IMR-90 (cell line): ENCODE measurements around the gene CXCR3. TPM values are rescaled to one million over a fixed set of nuclear protein-coding genes. Genes with fewer than 3 reads are reported as not detected.
"Not testable (repeated sequence)": the region's sequence is repeated elsewhere in the genome, so short reads cannot be mapped to it uniquely, and the experiment has no call there.

Experiments
- ATAC-seq: fragments of 200-7000 bp; cut with Tn5 transposase; 2 replicates; pipeline ENCODE4 v1.9.1; 2020; ENCODE audit warnings: low read depth, mild to moderate bottlenecking, moderate library complexity
- BruUV-seq: library from RNA; stranded (reverse); fragments of 400-500 nt; replicated peaks from 2 replicates; lab custom pipeline; 2021; lab: Mats Ljungman, UMichigan
- CTCF ChIA-PET: fragments of 300-600 bp; formaldehyde crosslinking; extraction: SDS; loops from one replicate; lab custom pipeline; 2021; ENCODE audit warnings: antibody characterized with exemption; lab: Yijun Ruan, JAX
- POLR2A ChIA-PET: fragments of 300-600 bp; sonication (Branson Sonifier 250); formaldehyde crosslinking; loops from one replicate; lab custom pipeline; 2022; ENCODE audit warnings: antibody characterized with exemption; ENCODE audit not compliant: unreplicated experiment; lab: Charles Lee
- DNase-seq: peaks from one replicate; pipeline ENCODE4 v3.0.0; 2013
- H2AFZ ChIP-seq: replicated peaks from 2 replicates; pipeline ENCODE3; 2013; ENCODE audit warnings: low read length, mild to moderate bottlenecking; ENCODE audit not compliant: poor library complexity
- H2AK5ac ChIP-seq: 2 replicates; pipeline ENCODE4 v1.6.1; 2013; ENCODE audit warnings: low read depth, low read length, inconsistent platforms
- H2AK9ac ChIP-seq: replicated peaks from 2 replicates; pipeline ENCODE3; 2013; ENCODE audit warnings: mild to moderate bottlenecking, low read depth, low read length, moderate library complexity; ENCODE audit not compliant: poor library complexity
- H2BK120ac ChIP-seq: 2 replicates; pipeline ENCODE4 v1.6.1; 2013; ENCODE audit warnings: low read depth, low read length, inconsistent platforms
- H2BK15ac ChIP-seq: 3 replicates; pipeline ENCODE4 v1.6.1; 2013; ENCODE audit warnings: low read depth, low read length, inconsistent platforms
- H2BK20ac ChIP-seq: 2 replicates; pipeline ENCODE4 v1.6.1; 2013; ENCODE audit warnings: low read depth, mild to moderate bottlenecking, inconsistent platforms, low read length, moderate library complexity
- H2BK5ac ChIP-seq: 2 replicates; pipeline ENCODE4 v1.6.1; 2013; ENCODE audit warnings: mild to moderate bottlenecking, low read depth, low read length, inconsistent platforms; ENCODE audit not compliant: poor library complexity, severe bottlenecking
- H3K14ac ChIP-seq: replicated peaks from 2 replicates; pipeline ENCODE4 v1.6.1; 2013; ENCODE audit warnings: low read depth, low read length, inconsistent platforms
- H3K18ac ChIP-seq: 2 replicates; pipeline ENCODE4 v1.6.1; 2013; ENCODE audit warnings: low read depth, low read length, control low read depth
- H3K23ac ChIP-seq: 2 replicates; pipeline ENCODE4 v1.6.1; 2013; ENCODE audit warnings: low read depth, low read length, inconsistent platforms
- H3K27ac ChIP-seq: 2 replicates; pipeline ENCODE4 v1.5.1; 2013; ENCODE audit warnings: mild to moderate bottlenecking, control low read depth, low read length; ENCODE audit not compliant: insufficient read depth
- H3K27me3 ChIP-seq: 2 replicates; pipeline ENCODE4 v1.6.1; 2013; ENCODE audit warnings: low read length; ENCODE audit not compliant: control insufficient read depth, insufficient read depth
- H3K36me3 ChIP-seq: 2 replicates; pipeline ENCODE4 v1.6.1; 2013; ENCODE audit warnings: low read length, mixed read lengths; ENCODE audit not compliant: control insufficient read depth, insufficient read depth
- H3K4ac ChIP-seq: 2 replicates; pipeline ENCODE4 v1.6.1; 2013; ENCODE audit warnings: low read depth, low read length, inconsistent platforms
- H3K4me1 ChIP-seq: 2 replicates; pipeline ENCODE4 v1.6.1; 2013; ENCODE audit warnings: low read length, mixed read lengths; ENCODE audit not compliant: control insufficient read depth, insufficient read depth
- H3K4me2 ChIP-seq: 2 replicates; pipeline ENCODE4 v1.6.1; 2013; ENCODE audit warnings: low read depth, mild to moderate bottlenecking, control low read depth, low read length, moderate library complexity
- H3K4me3 ChIP-seq: 2 replicates; pipeline ENCODE4 v1.5.1; 2013; ENCODE audit warnings: low read depth, mild to moderate bottlenecking, control low read depth, low read length, moderate library complexity; ENCODE audit not compliant: insufficient read depth
- H3K56ac ChIP-seq: 2 replicates; pipeline ENCODE4 v1.6.1; 2013; ENCODE audit warnings: low read length, inconsistent platforms; ENCODE audit not compliant: insufficient read depth; ENCODE audit errors: extremely low read depth
- H3K79me1 ChIP-seq, 2 experiments: 2 replicates each; pipeline ENCODE4 v1.6.1; 2013; ENCODE audit warnings: low read length in 2 of 2, inconsistent platforms in 1 of 2, low read depth in 1 of 2
- H3K9ac ChIP-seq: 2 replicates; pipeline ENCODE4 v1.6.1; 2013; ENCODE audit warnings: low read depth, low read length, control low read depth
- H3K9me1 ChIP-seq: 2 replicates; pipeline ENCODE4 v1.6.1; 2013; ENCODE audit warnings: low read length, inconsistent platforms; ENCODE audit not compliant: insufficient read depth
- H3K9me3 ChIP-seq: 2 replicates; pipeline ENCODE4 v1.6.1; 2013; ENCODE audit warnings: low read length; ENCODE audit not compliant: control insufficient read depth, insufficient read depth
- H4K20me1 ChIP-seq: 2 replicates; pipeline ENCODE4 v1.6.1; 2013; ENCODE audit warnings: low read length, inconsistent platforms; ENCODE audit not compliant: insufficient read depth
- H4K5ac ChIP-seq: 2 replicates; pipeline ENCODE4 v1.6.1; 2013; ENCODE audit warnings: mild to moderate bottlenecking, low read depth, low read length, control low read depth
- H4K8ac ChIP-seq, 2 experiments: 2 replicates each; pipeline ENCODE4 v1.6.1; 2013; ENCODE audit warnings: low read depth in 2 of 2, low read length in 2 of 2, control low read depth in 1 of 2, inconsistent platforms in 1 of 2
- H4K91ac ChIP-seq: 2 replicates; pipeline ENCODE4 v1.6.1; 2013; ENCODE audit warnings: low read depth, low read length, inconsistent platforms; ENCODE audit not compliant: insufficient read depth
- WGBS, 2 experiments: methylation state at CpG; one replicate each; pipeline versions ENCODE4 v1.1.5 to v1.1.7; 2013; ENCODE audit warnings: missing lambda C conversion rate in 2 of 2; ENCODE audit not compliant: insufficient read length in 1 of 2; ENCODE audit errors: extremely low coverage in 2 of 2; 5-methylcytosine and 5-hydroxymethylcytosine counted together
- dilution Hi-C: fragments of 300-500 bp; cut with HindIII; formaldehyde crosslinking; loops from one replicate; pipeline ENCODE4 v1.14.3; 2018; ENCODE audit warnings: low sequenced_read_pairs; ENCODE audit not compliant: unreplicated experiment
- in situ Hi-C: fragments of 300-500 bp; cut with MboI; formaldehyde crosslinking; loops from 3 replicates; pipeline ENCODE4 v1.14.3; 2019; ENCODE audit warnings: low sequenced_read_pairs, inconsistent platforms, mixed read lengths
- intact Hi-C: fragments of 100-400 bp; cut with micrococcal nuclease; formaldehyde crosslinking; loops from 2 replicates; pipeline ENCODE4 v1.10.0; 2022
- polyA plus RNA-seq, 3 experiments: library from polyadenylated mRNA; depleted of rRNA; stranded (reverse); fragments of >200 nt; gene quantifications; 2 replicates each; pipeline ENCODE4 v1.2.3, GENCODE V29; 2012; ENCODE audit warnings: low replicate concordance in 1 of 3
- total RNA-seq: library from RNA; depleted of rRNA; stranded (reverse); fragments of >200 nt; gene quantifications from 2 replicates; pipeline ENCODE4 v1.2.3, GENCODE V29; 2012

The CXCR3 gene
- total and polyA plus RNA-seq, 2 of the 4 experiments (the other 2 are of a cell fraction), result not detected

DNA sequence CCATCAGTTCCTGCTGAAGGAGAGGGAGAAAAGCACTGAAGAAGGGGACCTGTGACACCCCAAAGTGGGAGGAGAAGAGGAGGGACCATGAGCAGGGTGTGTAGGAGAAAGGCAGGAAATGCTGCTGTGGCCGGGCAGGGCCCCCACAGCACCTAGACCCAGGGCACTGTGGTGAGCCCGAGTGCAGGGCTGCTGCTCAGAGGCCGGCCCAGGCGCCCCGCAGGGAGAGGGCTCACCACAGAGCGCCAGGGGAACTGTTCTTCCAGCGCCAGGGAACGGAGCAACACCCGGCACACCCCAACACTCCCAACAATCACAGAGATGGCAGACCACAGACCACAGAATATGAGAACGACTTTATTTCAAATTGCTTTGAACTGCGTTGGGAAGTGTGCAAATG is 44.3 kb upstream of the CXCR3 start:
- POLR2A ChIA-PET, H3K4me1 ChIP-seq, H4K91ac ChIP-seq, ATAC-seq, H3K9me3 ChIP-seq, H3K27me3 ChIP-seq, H2AK5ac ChIP-seq, H3K4me2 ChIP-seq, H2AK9ac ChIP-seq, H3K56ac ChIP-seq, H3K14ac ChIP-seq, CTCF ChIA-PET, H4K5ac ChIP-seq, H2BK120ac ChIP-seq, H3K79me1 ChIP-seq, H3K9ac ChIP-seq, DNase-seq, H2BK20ac ChIP-seq, H2BK15ac ChIP-seq, H3K18ac ChIP-seq, H2BK5ac ChIP-seq, H3K9me1 ChIP-seq, H3K23ac ChIP-seq, dilution Hi-C loops, H3K27ac ChIP-seq, H3K36me3 ChIP-seq, BruUV-seq, H3K4ac ChIP-seq, intact Hi-C loops, H3K4me3 ChIP-seq, H4K20me1 ChIP-seq, H2AFZ ChIP-seq, H4K8ac ChIP-seq: not testable (repeated sequence)
- in situ Hi-C loops, result loop anchor here (25.0 kb wide), 1 partner anchor 200 kb away; no protein-coding TSS in a partner anchor
- WGBS, 2 experiments, result no CpG with 5 or more reads among the region's 11 CpGs
